IMR-90 (cell line): ENCODE results near the gene CDK11B. TPM values are rescaled to one million over a fixed set of nuclear protein-coding genes. Genes with fewer than 3 reads are reported as not detected.

ENCODE experiments used
- polyA plus RNA-seq, 3 experiments: library from polyadenylated mRNA; depleted of rRNA; stranded (reverse); fragments of >200 nt; gene quantifications; 2 replicates each; pipeline ENCODE4 v1.2.3, GENCODE V29; 2012; ENCODE audit warnings: low replicate concordance in 1 of 3
- total RNA-seq: library from RNA; depleted of rRNA; stranded (reverse); fragments of >200 nt; gene quantifications from 2 replicates; pipeline ENCODE4 v1.2.3, GENCODE V29; 2012; rRNA removed

CDK11B gene
- total and polyA plus RNA-seq, 2 of the 4 experiments (the other 2 are of a cell fraction) = 8.2 to 19.1 TPM

Other genes starting within 250 kb of the CDK11B start
- gene ANKRD65, start 237.7 kb downstream of the CDK11B start, total RNA-seq = under 0.01 TPM in 1 of 2 replicates, not detected in the other
- gene ANKRD65, start 237.7 kb downstream of the CDK11B start, polyA plus RNA-seq (2012; rRNA removed) = 0.09 and 0.11 TPM in 2 replicates
- 0.83 and 1.1 TPM in 2 replicates for gene VWA1, start 223.3 kb downstream of the CDK11B start, total RNA-seq
- 6.1 and 9.2 TPM in 2 replicates for gene VWA1, start 223.3 kb downstream of the CDK11B start, polyA plus RNA-seq (2012; rRNA removed)
- gene ATAD3C, start 209.3 kb downstream of the CDK11B start, total RNA-seq = not detected in 2 replicates
- not detected in 2 replicates for gene ATAD3C, start 209.3 kb downstream of the CDK11B start, polyA plus RNA-seq (2012; rRNA removed)
- gene ATAD3B, start 187.2 kb downstream of the CDK11B start, total RNA-seq = 13.8 and 28.6 TPM in 2 replicates
- 29.0 and 38.7 TPM in 2 replicates for gene ATAD3B, start 187.2 kb downstream of the CDK11B start, polyA plus RNA-seq (2012; rRNA removed)
- 26.1 and 27.2 TPM in 2 replicates for gene ATAD3A, start 146.8 kb downstream of the CDK11B start, total RNA-seq
- 33.9 and 34.0 TPM in 2 replicates for gene ATAD3A, start 146.8 kb downstream of the CDK11B start, polyA plus RNA-seq (2012; rRNA removed)
- gene TMEM240, start 118.4 kb downstream of the CDK11B start, total RNA-seq = 1.1 and 1.6 TPM in 2 replicates
- 7.6 and 10.2 TPM in 2 replicates for gene TMEM240, start 118.4 kb downstream of the CDK11B start, polyA plus RNA-seq (2012; rRNA removed)
- 33.7 and 43.3 TPM in 2 replicates for gene SSU72, start 84.1 kb downstream of the CDK11B start, total RNA-seq
- gene SSU72, start 84.1 kb downstream of the CDK11B start, polyA plus RNA-seq (2012; rRNA removed) = 88.4 and 94.0 TPM in 2 replicates
- gene FNDC10, start 58.9 kb downstream of the CDK11B start, total RNA-seq = 0.28 and 0.36 TPM in 2 replicates
- 5.8 and 7.6 TPM in 2 replicates for gene FNDC10, start 58.9 kb downstream of the CDK11B start, polyA plus RNA-seq (2012; rRNA removed)
- 17.2 and 18.1 TPM in 2 replicates for gene MIB2, start 43.5 kb downstream of the CDK11B start, total RNA-seq
- gene MIB2, start 43.5 kb downstream of the CDK11B start, polyA plus RNA-seq (2012; rRNA removed) = 47.8 and 58.0 TPM in 2 replicates
- gene MMP23B, start 26.8 kb downstream of the CDK11B start, total RNA-seq = 1.1 and 1.4 TPM in 2 replicates
- 5.4 and 9.1 TPM in 2 replicates for gene MMP23B, start 26.8 kb downstream of the CDK11B start, polyA plus RNA-seq (2012; rRNA removed)
- gene SLC35E2B, start 33.8 kb upstream of the CDK11B start, total RNA-seq = 13.9 and 14.9 TPM in 2 replicates
- gene SLC35E2B, start 33.8 kb upstream of the CDK11B start, polyA plus RNA-seq (2012; rRNA removed) = 25.1 and 30.2 TPM in 2 replicates
- 1.8 and 5.8 TPM in 2 replicates for gene CDK11A, start 65.4 kb upstream of the CDK11B start, total RNA-seq
- 17.1 and 20.0 TPM in 2 replicates for gene CDK11A, start 65.4 kb upstream of the CDK11B start, polyA plus RNA-seq (2012; rRNA removed)
- 12.5 and 13.6 TPM in 2 replicates for gene NADK, start 119.5 kb upstream of the CDK11B start, total RNA-seq
- gene NADK, start 119.5 kb upstream of the CDK11B start, polyA plus RNA-seq (2012; rRNA removed) = 56.1 and 57.5 TPM in 2 replicates
- gene GNB1, start 232.1 kb upstream of the CDK11B start, total RNA-seq = 73.5 and 74.7 TPM in 2 replicates
- 366 and 371 TPM in 2 replicates for gene GNB1, start 232.1 kb upstream of the CDK11B start, polyA plus RNA-seq (2012; rRNA removed)